ENCODE results near the gene FAM50B. TPM values are rescaled to one million over a fixed set of nuclear protein-coding genes. Genes with fewer than 3 reads are reported as not detected.
A peak's percentile ranks its signal among the peaks of the same experiment; 100 is the strongest.

FAM50B gene
- total and polyA plus RNA-seq, 2 of the 13 experiments (the other 11 are each of a cell fraction or from before 2014, with no cell fraction given): 0.05 TPM; not detected in 1

GRCh38 chr6:3841066-3841454, 8.1 kb upstream of the FAM50B start (continued):
- TF ChIP-seq ZNF318 (CRISPR knock-in tag; IDR thresholded peaks at IDR 0.05) (no peak), PTBP1 (IDR thresholded peaks at IDR 0.05; ENCODE audit: low read depth, low read length, poor library complexity, severe bottlenecking) (no peak), HOXA7 (CRISPR knock-in tag; IDR thresholded peaks at IDR 0.05) (no peak), KLF11 (CRISPR knock-in tag; IDR thresholded peaks at IDR 0.05) (peak; percentile 44; the same call in 1 of the 2 replicates), MTF2 (CRISPR knock-in tag; IDR thresholded peaks at IDR 0.05; ENCODE audit: borderline replicate concordance) (no peak), MAZ (IDR thresholded peaks at IDR 0.05; ENCODE audit: borderline replicate concordance, low read depth, low read length) (no peak), MAZ (CRISPR knock-in tag; IDR thresholded peaks at IDR 0.05; ENCODE audit: low read depth) (no peak; the same call in 1 of the 2 replicates), ZNF121 (CRISPR knock-in tag; IDR thresholded peaks at IDR 0.05) (no peak), PITX1 (CRISPR knock-in tag; IDR thresholded peaks at IDR 0.05) (peak; percentile 72), ZNF501 (CRISPR knock-in tag; IDR thresholded peaks at IDR 0.05) (no peak), NCOA1 (CRISPR knock-in tag; IDR thresholded peaks at IDR 0.05) (no peak), NAIF1 (CRISPR knock-in tag; IDR thresholded peaks at IDR 0.05; ENCODE audit: borderline replicate concordance) (no peak), CHD4 (IDR thresholded peaks at IDR 0.05; ENCODE audit: borderline replicate concordance, low read length) (no peak), CTCF (CRISPR knock-in tag; IDR thresholded peaks at IDR 0.05) (no peak), ZFP62 (CRISPR knock-in tag; IDR thresholded peaks at IDR 0.05) (no peak), ONECUT2 (CRISPR knock-in tag; IDR thresholded peaks at IDR 0.05) (no peak), POLR2A (IDR thresholded peaks at IDR 0.05; ENCODE audit: insufficient read depth in 1 of 2, low read depth in 2 of 2, low read length in 2 of 2) (no peak)
- TF ChIP-seq, protein P1, sequence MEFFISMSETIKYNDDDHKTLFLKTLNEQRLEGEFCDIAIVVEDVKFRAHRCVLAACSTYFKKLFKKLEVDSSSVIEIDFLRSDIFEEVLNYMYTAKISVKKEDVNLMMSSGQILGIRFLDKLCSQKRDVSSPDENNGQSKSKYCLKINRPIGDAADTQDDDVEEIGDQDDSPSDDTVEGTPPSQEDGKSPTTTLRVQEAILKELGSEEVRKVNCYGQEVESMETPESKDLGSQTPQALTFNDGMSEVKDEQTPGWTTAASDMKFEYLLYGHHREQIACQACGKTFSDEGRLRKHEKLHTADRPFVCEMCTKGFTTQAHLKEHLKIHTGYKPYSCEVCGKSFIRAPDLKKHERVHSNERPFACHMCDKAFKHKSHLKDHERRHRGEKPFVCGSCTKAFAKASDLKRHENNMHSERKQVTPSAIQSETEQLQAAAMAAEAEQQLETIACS (CRISPR knock-in tag; IDR thresholded peaks at IDR 0.05): no peak
- TF ChIP-seq, protein P2, sequence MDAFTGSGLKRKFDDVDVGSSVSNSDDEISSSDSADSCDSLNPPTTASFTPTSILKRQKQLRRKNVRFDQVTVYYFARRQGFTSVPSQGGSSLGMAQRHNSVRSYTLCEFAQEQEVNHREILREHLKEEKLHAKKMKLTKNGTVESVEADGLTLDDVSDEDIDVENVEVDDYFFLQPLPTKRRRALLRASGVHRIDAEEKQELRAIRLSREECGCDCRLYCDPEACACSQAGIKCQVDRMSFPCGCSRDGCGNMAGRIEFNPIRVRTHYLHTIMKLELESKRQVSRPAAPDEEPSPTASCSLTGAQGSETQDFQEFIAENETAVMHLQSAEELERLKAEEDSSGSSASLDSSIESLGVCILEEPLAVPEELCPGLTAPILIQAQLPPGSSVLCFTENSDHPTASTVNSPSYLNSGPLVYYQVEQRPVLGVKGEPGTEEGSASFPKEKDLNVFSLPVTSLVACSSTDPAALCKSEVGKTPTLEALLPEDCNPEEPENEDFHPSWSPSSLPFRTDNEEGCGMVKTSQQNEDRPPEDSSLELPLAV (CRISPR knock-in tag; conservative IDR thresholded peaks at IDR 0.05; ENCODE audit: low read depth): no peak

All from HepG2 (cell line).